Cardiac muscle cell (in vitro differentiated cells and primary cell): ENCODE data around the gene AAK1. TPM values are rescaled to one million over a fixed set of nuclear protein-coding genes. Genes with fewer than 3 reads are reported as not detected.

Experiments
- DNase-seq, 2 donors: peaks; one replicate each; pipeline versions ENCODE4 v3.0.0 to v3.0.0-alpha.2; 2010 to 2017; ENCODE audit warnings: low read depth in 1 of 2, low spot score in 1 of 2
- H3K27ac ChIP-seq: fragments of 200-600 bp; sonication (generic); 2 replicates; pipeline ENCODE4 v1.5.1; 2016
- H3K27me3 ChIP-seq: fragments of 200-600 bp; sonication (generic); 2 replicates; pipeline ENCODE4 v1.6.0; 2016; ENCODE audit warnings: control low read depth
- H3K36me3 ChIP-seq: fragments of 200-600 bp; sonication (generic); 2 replicates; pipeline ENCODE4 v1.5.1; 2016; ENCODE audit warnings: control low read depth
- H3K4me1 ChIP-seq: fragments of 200-600 bp; sonication (generic); 2 replicates; pipeline ENCODE4 v1.8.1; 2017; ENCODE audit warnings: low read depth, mild to moderate bottlenecking, mixed run types
- H3K4me3 ChIP-seq: fragments of 200-600 bp; sonication (generic); 2 replicates; pipeline ENCODE4 v1.5.1; 2016; ENCODE audit warnings: mild to moderate bottlenecking
- H3K9me3 ChIP-seq: fragments of 200-600 bp; sonication (generic); 2 replicates; pipeline ENCODE4 v1.5.1; 2017; ENCODE audit warnings: low read depth, mild to moderate bottlenecking, control low read depth
- CTCF ChIP-seq: IDR thresholded peaks from 2 replicates; pipeline ENCODE4 v1.5.1; 2012; ENCODE audit warnings: low read depth, mild to moderate bottlenecking, low read length
- polyA plus RNA-seq: library from polyadenylated mRNA; unstranded; fragments of >200 nt; fragmentation: Nextera tagmentation; extraction: Ambion mirVana; gene quantifications from 2 replicates; pipeline ENCODE4 v1.2.1, GENCODE V29; 2016
- total RNA-seq: library from RNA; depleted of rRNA; stranded (reverse); fragments of >200 nt; gene quantifications from 2 replicates; pipeline ENCODE4 v1.2.3, GENCODE V29; 2016

Gene AAK1
- total and polyA plus RNA-seq, 2 experiments from 2014 or later: 50.0 to 50.3 TPM

- Histone ChIP-seq H3K4me3 (no peak overlapping the region), H3K27me3 (no peaks in the 10 kb centered on the region), H3K4me1 (peaks cover 18% of the 10 kb centered on the region), H3K9me3 (no peaks in the 10 kb centered on the region), H3K36me3 (peaks cover 15% of the 10 kb centered on the region), H3K27ac (no peak overlapping the region)
- DNase-seq: no peak
- TF ChIP-seq CTCF: no peak
These were observed 104.0 kb downstream of the AAK1 start for GRCh38 chr2:69539549-69539908.

GRCh38 chr2:69538872-69539548 lies 104.5 kb downstream of the AAK1 start:
- Histone ChIP-seq H3K4me3 (no peak overlapping the region), H3K27me3 (no peaks in the 10 kb centered on the region), H3K4me1 (peaks cover 18% of the 10 kb centered on the region), H3K27ac (no peak overlapping the region), H3K36me3 (peaks cover 15% of the 10 kb centered on the region), H3K9me3 (no peaks in the 10 kb centered on the region)
- DNase-seq: peak in 1 of 2 donors; percentile 31
- no peak for TF ChIP-seq CTCF

GRCh38 chr2:69538249-69538648 lies 105.3 kb downstream of the AAK1 start:
- H3K36me3 ChIP-seq: peaks cover 15% of the 10 kb centered on the region
- no peak for DNase-seq
- TF ChIP-seq CTCF: no peak

GRCh38 chr2:69535817-69536241 lies 107.7 kb downstream of the AAK1 start:
- Histone ChIP-seq H3K4me1 (peaks cover 18% of the 10 kb centered on the region), H3K27me3 (no peaks in the 10 kb centered on the region), H3K36me3 (peaks cover 10% of the 10 kb centered on the region), H3K27ac (no peak overlapping the region), H3K9me3 (no peaks in the 10 kb centered on the region), H3K4me3 (no peak overlapping the region)
- no peak for TF ChIP-seq CTCF
- no peak for DNase-seq

More at GRCh38 chr2:69538249-69538648, 105.3 kb downstream of the AAK1 start:
- no peaks in the 10 kb centered on the region for H3K27me3 ChIP-seq
- H3K9me3 ChIP-seq: no peaks in the 10 kb centered on the region
- H3K4me1 ChIP-seq: peaks cover 18% of the 10 kb centered on the region
- H3K4me3 ChIP-seq: no peak overlapping the region
- no peak overlapping the region for H3K27ac ChIP-seq

GRCh38 chr2:69531186-69531585 lies 112.4 kb downstream of the AAK1 start:
- H3K4me3 ChIP-seq: no peak overlapping the region
- DNase-seq: no peak
- H3K9me3 ChIP-seq: no peaks in the 10 kb centered on the region
- peaks cover 4% of the 10 kb centered on the region for H3K4me1 ChIP-seq
- H3K27ac ChIP-seq: peak overlapping the region; percentile 24
- TF ChIP-seq CTCF: no peak
- peaks cover 38% of the 10 kb centered on the region for H3K36me3 ChIP-seq
- H3K27me3 ChIP-seq: no peaks in the 10 kb centered on the region

GRCh38 chr2:69529480-69529879 lies 114.1 kb downstream of the AAK1 start:
- H3K36me3 ChIP-seq: peaks cover 52% of the 10 kb centered on the region
- TF ChIP-seq CTCF: no peak

More at GRCh38 chr2:69529480-69529879, 114.1 kb downstream of the AAK1 start:
- Histone ChIP-seq H3K27me3 (no peaks in the 10 kb centered on the region), H3K4me1 (no peaks in the 10 kb centered on the region), H3K9me3 (no peaks in the 10 kb centered on the region), H3K4me3 (no peak overlapping the region), H3K27ac (no peak overlapping the region)
- peak in 1 of 2 donors; percentile 33 for DNase-seq
